Thyroid gland (tissue), 4 donors: ENCODE data around the gene TSPAN11.

ENCODE experiments used
- POLR2A ChIP-seq, 2 donors: fragments of 450-650 bp; IDR thresholded peaks; one replicate each; pipeline ENCODE4 v1.6.1; 2017; ENCODE audit warnings: antibody characterized with exemption in 2 of 2, mild to moderate bottlenecking in 2 of 2, moderate library complexity in 1 of 2
- TF ChIP-seq, protein P1 (sequence below), 6 experiments: fragments of 200-600 bp in 3 of 6; fragments of 450-650 bp in 3 of 6; sonication (generic) in 3 of 6; IDR thresholded peaks; one replicate each; pipeline ENCODE4 v1.5.1; 2016 to 2019; ENCODE audit warnings: antibody characterized with exemption in 6 of 6, mild to moderate bottlenecking in 2 of 6, inconsistent platforms in 1 of 6, moderate library complexity in 1 of 6

- TF ChIP-seq, protein P1, sequence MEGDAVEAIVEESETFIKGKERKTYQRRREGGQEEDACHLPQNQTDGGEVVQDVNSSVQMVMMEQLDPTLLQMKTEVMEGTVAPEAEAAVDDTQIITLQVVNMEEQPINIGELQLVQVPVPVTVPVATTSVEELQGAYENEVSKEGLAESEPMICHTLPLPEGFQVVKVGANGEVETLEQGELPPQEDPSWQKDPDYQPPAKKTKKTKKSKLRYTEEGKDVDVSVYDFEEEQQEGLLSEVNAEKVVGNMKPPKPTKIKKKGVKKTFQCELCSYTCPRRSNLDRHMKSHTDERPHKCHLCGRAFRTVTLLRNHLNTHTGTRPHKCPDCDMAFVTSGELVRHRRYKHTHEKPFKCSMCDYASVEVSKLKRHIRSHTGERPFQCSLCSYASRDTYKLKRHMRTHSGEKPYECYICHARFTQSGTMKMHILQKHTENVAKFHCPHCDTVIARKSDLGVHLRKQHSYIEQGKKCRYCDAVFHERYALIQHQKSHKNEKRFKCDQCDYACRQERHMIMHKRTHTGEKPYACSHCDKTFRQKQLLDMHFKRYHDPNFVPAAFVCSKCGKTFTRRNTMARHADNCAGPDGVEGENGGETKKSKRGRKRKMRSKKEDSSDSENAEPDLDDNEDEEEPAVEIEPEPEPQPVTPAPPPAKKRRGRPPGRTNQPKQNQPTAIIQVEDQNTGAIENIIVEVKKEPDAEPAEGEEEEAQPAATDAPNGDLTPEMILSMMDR (IDR thresholded peaks at IDR 0.05) = no peak
- TF ChIP-seq POLR2A (IDR thresholded peaks at IDR 0.05) = no peak
Observed at GRCh38 chr12:30976206-30976605, 49.7 kb downstream of the TSPAN11 start.
